ENCODE data around the gene LRRC25. TPM values are rescaled to one million over a fixed set of nuclear protein-coding genes. Genes with fewer than 3 reads are reported as not detected.

The LRRC25 gene
- total RNA-seq, 1 experiment from 2014 or later: not detected

DNA sequence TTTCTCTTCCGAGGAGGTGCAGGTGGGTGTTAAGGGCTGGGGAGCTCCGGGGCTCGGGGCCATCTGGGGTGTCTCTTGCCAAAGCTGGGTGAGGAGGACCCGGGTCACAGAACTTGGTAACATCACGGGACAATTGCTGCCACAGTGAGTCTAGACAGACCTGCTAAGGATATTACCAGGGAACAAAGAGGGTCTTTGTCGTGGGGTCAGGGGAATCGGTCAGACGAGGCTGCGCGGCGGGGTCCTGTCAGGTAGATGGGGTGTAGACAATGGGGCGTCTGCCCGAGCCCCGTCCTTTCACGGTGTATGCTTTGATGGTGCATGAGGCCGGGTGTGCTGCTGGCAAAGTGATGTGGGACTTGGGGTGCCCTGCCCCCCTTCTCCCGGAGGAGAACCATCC lies 49.3 kb downstream of the LRRC25 start:
- Mint-ChIP-seq H3K27me3 (ENCODE audit: low read depth) (no peaks in the 10 kb centered on the region), H3K36me3 (ENCODE audit: insufficient read depth in 1 of 3, low read depth in 3 of 3) (peaks cover 0 to 55% (median 8%) of the 10 kb centered on the region in 3 experiments; a peak in 5 of 7 replicates), H3K4me1 (peaks cover 31 to 32% of the 10 kb centered on the region in 2 experiments), H3K27ac (peak overlapping the region in 2 of 3 experiments; percentile 52 to 65; a peak in 2 of 7 replicates), H3K4me3 (no peak overlapping the region), H3K9me3 (no peaks in the 10 kb centered on the region; a peak in 2 of 5 replicates)
- H3K14ac ChIP-seq (ENCODE audit: insufficient read depth, low read length): no peak overlapping the region
- TF ChIP-seq, protein P1, sequence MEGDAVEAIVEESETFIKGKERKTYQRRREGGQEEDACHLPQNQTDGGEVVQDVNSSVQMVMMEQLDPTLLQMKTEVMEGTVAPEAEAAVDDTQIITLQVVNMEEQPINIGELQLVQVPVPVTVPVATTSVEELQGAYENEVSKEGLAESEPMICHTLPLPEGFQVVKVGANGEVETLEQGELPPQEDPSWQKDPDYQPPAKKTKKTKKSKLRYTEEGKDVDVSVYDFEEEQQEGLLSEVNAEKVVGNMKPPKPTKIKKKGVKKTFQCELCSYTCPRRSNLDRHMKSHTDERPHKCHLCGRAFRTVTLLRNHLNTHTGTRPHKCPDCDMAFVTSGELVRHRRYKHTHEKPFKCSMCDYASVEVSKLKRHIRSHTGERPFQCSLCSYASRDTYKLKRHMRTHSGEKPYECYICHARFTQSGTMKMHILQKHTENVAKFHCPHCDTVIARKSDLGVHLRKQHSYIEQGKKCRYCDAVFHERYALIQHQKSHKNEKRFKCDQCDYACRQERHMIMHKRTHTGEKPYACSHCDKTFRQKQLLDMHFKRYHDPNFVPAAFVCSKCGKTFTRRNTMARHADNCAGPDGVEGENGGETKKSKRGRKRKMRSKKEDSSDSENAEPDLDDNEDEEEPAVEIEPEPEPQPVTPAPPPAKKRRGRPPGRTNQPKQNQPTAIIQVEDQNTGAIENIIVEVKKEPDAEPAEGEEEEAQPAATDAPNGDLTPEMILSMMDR (conservative IDR thresholded peaks at IDR 0.05): no peak
- no peak overlapping the region for H4K5ac ChIP-seq (ENCODE audit: insufficient read length, low read depth, low read length)
- H2BK120ac ChIP-seq (ENCODE audit: low read depth, low read length, poor library complexity, severe bottlenecking): no peak overlapping the region
- no peaks in the 10 kb centered on the region for H3K9me3 ChIP-seq (ENCODE audit: control insufficient read depth, low read depth, low read length)
- H3K18ac ChIP-seq (ENCODE audit: insufficient read length, low read depth, low read length): no peak overlapping the region
- no peak overlapping the region for H4K91ac ChIP-seq (ENCODE audit: insufficient read length, low read depth, low read length)
- H3K79me1 ChIP-seq (ENCODE audit: insufficient read depth, low read depth, low read length, poor library complexity, severe bottlenecking): no peaks in the 10 kb centered on the region
- H3K23ac ChIP-seq (ENCODE audit: insufficient read length, low read depth, low read length): no peak overlapping the region
- H2BK12ac ChIP-seq (ENCODE audit: insufficient read length, low read depth, low read length): no peak overlapping the region
- H2BK15ac ChIP-seq (ENCODE audit: low read depth, low read length): 0 out of 2 replicates have a peak overlapping the region, but pooled peaks have one; percentile 13
- no peak overlapping the region for H3T11ph ChIP-seq (ENCODE audit: low read length)
- no peaks in the 10 kb centered on the region for H4K20me1 ChIP-seq (ENCODE audit: control insufficient read depth, insufficient read depth, insufficient read length)
- H2AK5ac ChIP-seq (ENCODE audit: insufficient read length, low read length): no peak overlapping the region
- H3K27me3 ChIP-seq (ENCODE audit: insufficient read depth, low read length): no peaks in the 10 kb centered on the region
- H3K27ac ChIP-seq (ENCODE audit: insufficient read length, low read depth, low read length): no peak overlapping the region
- H3K56ac ChIP-seq (ENCODE audit: insufficient read length, low read depth, low read length): no peak overlapping the region
- WGBS (ENCODE audit: extremely low coverage, insufficient read length, low lambda C conversion rate): no CpG with 5 or more reads among the region's 17 CpGs
- H3K23me2 ChIP-seq (ENCODE audit: insufficient read length, low read depth, low read length, poor library complexity, severe bottlenecking): no peaks in the 10 kb centered on the region
- H4K8ac ChIP-seq (replicated peaks; ENCODE audit: insufficient read length, low read depth, low read length): no peak overlapping the region
- H3K9ac ChIP-seq (ENCODE audit: extremely low read depth, insufficient read length, low read length): no peak overlapping the region
- DNase-seq: no peak
- H3K4ac ChIP-seq (ENCODE audit: low read depth, low read length): no peak overlapping the region
- no peak overlapping the region for H2BK5ac ChIP-seq (ENCODE audit: insufficient read length, low read length)
- H3K4me1 ChIP-seq (ENCODE audit: insufficient read depth, low read length): no peaks in the 10 kb centered on the region
- H3K4me2 ChIP-seq (ENCODE audit: insufficient read depth, insufficient read length, low read length): no peak overlapping the region
- no peak overlapping the region for H2BK20ac ChIP-seq (ENCODE audit: low read depth, low read length, poor library complexity, severe bottlenecking)
- H2AFZ ChIP-seq (ENCODE audit: low read length): no peak overlapping the region
- no peaks in the 10 kb centered on the region for H3K79me2 ChIP-seq (ENCODE audit: insufficient read depth, low read length)
